ENCODE data around the gene PSMB7.

PSMB7 gene

DNA sequence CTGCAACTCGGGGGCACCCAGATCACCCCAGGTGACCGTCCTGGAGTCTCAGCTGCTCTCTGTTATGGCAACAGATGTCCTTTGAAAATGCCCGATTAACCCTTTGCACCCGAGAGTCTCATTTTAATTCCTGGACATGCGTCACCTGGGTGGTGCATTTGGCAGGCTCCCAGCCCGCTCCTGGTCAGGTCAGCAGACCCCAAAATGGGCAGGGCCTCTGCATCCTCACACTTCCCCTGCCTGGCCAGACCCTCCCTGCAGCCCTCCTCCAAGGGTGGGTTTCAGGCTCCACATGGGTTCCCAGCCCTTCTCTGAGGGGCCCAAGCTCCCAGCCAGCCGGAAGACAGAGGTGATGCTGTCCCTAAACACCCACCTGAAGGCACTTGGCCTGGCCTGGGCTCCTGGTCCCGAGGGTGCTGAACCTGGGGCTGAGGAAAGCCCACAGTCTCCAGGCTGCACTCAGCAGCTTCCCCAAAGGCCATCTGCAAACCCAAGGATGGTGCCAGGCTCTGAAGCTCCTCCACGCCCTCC lies 69.4 kb downstream of the PSMB7 start:
- Histone ChIP-seq H3K9ac (ENCODE audit: low read depth in 1 of 2, low read length in 2 of 2) (no peak overlapping the region), H3K4me3 (ENCODE audit: low read length in 2 of 2) (no peak overlapping the region), H3K27ac (ENCODE audit: low read depth in 2 of 2, low read length in 2 of 2) (no peak overlapping the region), H3K27me3 (ENCODE audit: control insufficient read depth in 2 of 2, insufficient read depth in 2 of 2, low read length in 2 of 2) (no peaks in the 10 kb centered on the region), H3K4me1 (ENCODE audit: control insufficient read depth in 2 of 2, insufficient read depth in 2 of 2, low read length in 2 of 2) (peaks cover 0 to 3% of the 10 kb centered on the region in 2 donors), H3K36me3 (ENCODE audit: control insufficient read depth in 2 of 2, insufficient read depth in 2 of 2, low read length in 2 of 2) (peaks cover 38 to 52% of the 10 kb centered on the region in 2 donors), H3K9me3 (ENCODE audit: control insufficient read depth in 2 of 2, low read length in 2 of 2) (no peaks in the 10 kb centered on the region)

DNA sequence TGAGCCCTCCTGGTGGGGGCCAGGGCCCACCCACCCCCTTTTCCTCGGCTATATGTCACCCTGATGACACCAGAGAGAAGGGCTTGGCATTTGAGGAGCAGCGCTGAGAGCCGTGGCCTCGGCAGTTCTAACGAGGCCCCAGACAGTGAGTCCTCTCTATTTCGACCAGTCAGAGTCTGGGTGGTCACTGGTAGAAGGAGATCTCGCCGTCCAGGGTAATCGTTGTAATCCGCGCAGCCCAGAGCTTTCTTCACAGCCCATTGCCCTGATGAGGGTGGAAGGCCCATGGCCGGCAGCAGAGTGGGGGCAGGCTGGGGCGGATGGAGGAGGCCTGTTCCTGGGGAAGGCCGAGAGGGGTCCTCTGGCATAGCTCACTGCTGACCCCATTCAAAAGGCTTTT lies 70.2 kb downstream of the PSMB7 start:
- Histone ChIP-seq H3K9ac (ENCODE audit: low read depth in 1 of 2, low read length in 2 of 2) (no peak overlapping the region), H3K36me3 (ENCODE audit: control insufficient read depth in 2 of 2, insufficient read depth in 2 of 2, low read length in 2 of 2) (peaks cover 32 to 45% of the 10 kb centered on the region in 2 donors), H3K9me3 (ENCODE audit: control insufficient read depth in 2 of 2, low read length in 2 of 2) (no peaks in the 10 kb centered on the region), H3K4me1 (ENCODE audit: control insufficient read depth in 2 of 2, insufficient read depth in 2 of 2, low read length in 2 of 2) (peaks cover 0 to 3% of the 10 kb centered on the region in 2 donors), H3K27ac (ENCODE audit: low read depth in 2 of 2, low read length in 2 of 2) (no peak overlapping the region), H3K4me3 (ENCODE audit: low read length in 2 of 2) (no peak overlapping the region), H3K27me3 (ENCODE audit: control insufficient read depth in 2 of 2, insufficient read depth in 2 of 2, low read length in 2 of 2) (no peaks in the 10 kb centered on the region)

DNA sequence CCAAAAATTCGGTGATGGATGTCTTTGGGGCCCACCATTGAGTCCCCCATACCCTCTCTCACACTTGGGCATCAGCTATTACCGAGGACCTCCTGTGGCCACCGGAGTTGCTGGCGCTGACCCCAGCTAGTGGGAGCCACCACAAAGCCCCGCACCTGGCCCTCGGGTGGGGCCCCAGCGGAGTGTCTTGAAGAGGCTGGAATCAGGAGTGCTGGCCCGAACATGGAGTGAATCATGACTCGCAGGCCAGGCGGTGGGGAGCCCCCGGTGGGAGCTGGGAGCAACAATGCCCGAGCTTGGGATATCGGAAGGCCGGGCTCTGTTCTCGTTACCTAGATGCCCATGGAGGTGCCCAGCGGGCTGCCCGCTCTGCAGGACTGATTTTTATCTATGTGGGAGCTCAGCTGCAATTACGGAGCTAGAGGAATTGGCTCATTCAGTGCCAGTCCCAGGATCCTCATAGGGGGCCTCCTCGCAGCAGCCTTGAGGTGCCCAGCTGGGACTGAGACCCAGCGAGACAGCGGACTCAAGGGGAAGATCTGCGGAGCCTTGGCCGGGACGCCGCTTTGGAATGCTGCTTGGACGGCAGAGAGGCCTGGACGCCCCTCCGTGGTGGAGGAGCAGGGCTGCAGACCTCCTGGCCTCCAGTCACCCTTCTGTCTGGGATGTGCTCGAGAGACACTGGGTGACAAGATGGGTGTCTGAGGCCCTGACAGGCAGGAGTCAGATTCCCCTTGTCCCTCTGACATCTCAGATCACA lies 70.8 kb downstream of the PSMB7 start:
- Histone ChIP-seq H3K9me3 (ENCODE audit: control insufficient read depth in 2 of 2, low read length in 2 of 2) (no peaks in the 10 kb centered on the region), H3K27ac (ENCODE audit: low read depth in 2 of 2, low read length in 2 of 2) (no peak overlapping the region), H3K27me3 (ENCODE audit: control insufficient read depth in 2 of 2, insufficient read depth in 2 of 2, low read length in 2 of 2) (no peaks in the 10 kb centered on the region), H3K36me3 (ENCODE audit: control insufficient read depth in 2 of 2, insufficient read depth in 2 of 2, low read length in 2 of 2) (peaks cover 32 to 41% of the 10 kb centered on the region in 2 donors), H3K4me1 (ENCODE audit: control insufficient read depth in 2 of 2, insufficient read depth in 2 of 2, low read length in 2 of 2) (peaks cover 0 to 3% of the 10 kb centered on the region in 2 donors), H3K4me3 (ENCODE audit: low read length in 2 of 2) (no peak overlapping the region), H3K9ac (ENCODE audit: low read depth in 1 of 2, low read length in 2 of 2) (no peak overlapping the region)

DNA sequence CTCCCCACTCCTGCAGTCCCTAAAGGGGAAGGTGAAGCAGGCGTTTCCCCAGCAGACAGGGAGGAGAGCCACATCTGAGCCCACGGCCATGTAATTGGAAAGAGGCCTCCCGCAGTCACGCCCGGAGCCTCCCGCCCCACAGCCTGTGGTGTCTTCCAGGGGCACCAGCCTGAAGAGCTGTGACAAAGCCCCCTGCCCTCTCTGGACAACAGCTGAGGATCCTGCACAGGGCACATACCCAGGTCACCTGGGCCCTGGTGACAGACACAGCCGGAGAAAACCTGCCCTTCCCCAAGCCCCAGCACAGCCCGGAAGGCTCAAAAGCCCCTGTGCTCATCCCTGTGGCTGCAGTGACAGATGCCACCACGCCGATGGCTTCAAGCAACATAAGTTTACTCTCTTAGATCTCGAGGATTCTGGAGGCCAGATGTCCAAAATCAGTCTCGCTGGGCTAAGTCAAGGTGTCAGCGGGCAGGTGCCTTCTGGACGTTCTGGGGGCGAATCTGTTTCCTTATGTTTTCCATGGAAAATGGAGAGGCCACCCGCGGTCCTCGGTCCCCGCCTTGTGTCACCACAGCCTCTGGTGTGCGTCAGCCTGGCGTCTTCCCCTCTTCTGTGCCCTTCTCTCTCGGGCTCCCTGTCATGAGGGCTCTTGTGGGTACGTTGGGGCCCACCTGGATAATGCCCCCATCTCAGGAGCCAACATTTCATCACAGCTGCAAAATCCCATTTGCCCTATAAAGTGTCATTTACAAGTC lies 71.5 kb downstream of the PSMB7 start:
- H3K27me3 ChIP-seq (ENCODE audit: control insufficient read depth in 2 of 2, insufficient read depth in 2 of 2, low read length in 2 of 2): no peaks in the 10 kb centered on the region
- H3K9me3 ChIP-seq (ENCODE audit: control insufficient read depth in 2 of 2, low read length in 2 of 2): no peaks in the 10 kb centered on the region
- H3K4me1 ChIP-seq (ENCODE audit: control insufficient read depth in 2 of 2, insufficient read depth in 2 of 2, low read length in 2 of 2): peaks cover 0 to 3% of the 10 kb centered on the region in 2 donors
- peak overlapping the region in 1 of 2 donors; percentile 14 for H3K4me3 ChIP-seq (ENCODE audit: low read length in 2 of 2)
- H3K9ac ChIP-seq (ENCODE audit: low read depth in 1 of 2, low read length in 2 of 2): no peak overlapping the region
- no peak overlapping the region for H3K27ac ChIP-seq (ENCODE audit: low read depth in 2 of 2, low read length in 2 of 2)
- peaks cover 26 to 39% of the 10 kb centered on the region in 2 donors for H3K36me3 ChIP-seq (ENCODE audit: control insufficient read depth in 2 of 2, insufficient read depth in 2 of 2, low read length in 2 of 2)

DNA sequence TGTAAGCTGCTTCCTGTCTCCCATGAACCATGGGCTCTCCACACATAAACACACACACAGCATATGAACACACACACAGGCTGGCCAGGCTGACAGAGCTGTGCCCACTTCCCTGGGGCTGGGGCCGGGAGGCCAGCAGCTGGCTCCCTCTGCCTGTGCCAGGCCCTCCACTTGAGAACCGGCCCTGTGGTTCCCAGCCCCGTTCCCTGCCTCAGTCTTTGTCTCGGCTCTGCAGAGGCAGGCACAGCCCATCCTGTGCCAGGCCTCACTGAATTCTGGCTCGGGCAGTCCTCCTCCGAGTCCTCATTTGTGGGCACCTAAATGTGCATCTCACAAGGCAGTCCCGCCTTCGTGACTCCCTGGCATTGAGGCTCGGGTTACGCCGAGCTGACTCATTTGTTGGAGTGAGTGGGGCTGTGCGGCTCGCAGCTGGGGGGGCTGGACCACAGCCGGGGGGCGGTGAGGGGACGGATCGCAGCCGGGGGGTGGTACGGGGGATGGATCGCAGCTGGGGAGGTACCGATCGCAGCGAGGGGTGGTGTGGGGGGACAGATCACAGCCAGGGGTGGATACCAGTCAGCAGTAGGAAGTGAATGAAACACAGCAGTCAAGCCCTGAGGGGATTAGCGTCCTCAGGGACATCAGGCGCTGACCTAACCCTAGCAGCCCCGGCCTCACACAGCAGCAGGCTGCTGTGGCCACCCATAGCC lies 72.3 kb downstream of the PSMB7 start:
- no peaks in the 10 kb centered on the region for H3K27me3 ChIP-seq (ENCODE audit: control insufficient read depth in 2 of 2, insufficient read depth in 2 of 2, low read length in 2 of 2)

DNA sequence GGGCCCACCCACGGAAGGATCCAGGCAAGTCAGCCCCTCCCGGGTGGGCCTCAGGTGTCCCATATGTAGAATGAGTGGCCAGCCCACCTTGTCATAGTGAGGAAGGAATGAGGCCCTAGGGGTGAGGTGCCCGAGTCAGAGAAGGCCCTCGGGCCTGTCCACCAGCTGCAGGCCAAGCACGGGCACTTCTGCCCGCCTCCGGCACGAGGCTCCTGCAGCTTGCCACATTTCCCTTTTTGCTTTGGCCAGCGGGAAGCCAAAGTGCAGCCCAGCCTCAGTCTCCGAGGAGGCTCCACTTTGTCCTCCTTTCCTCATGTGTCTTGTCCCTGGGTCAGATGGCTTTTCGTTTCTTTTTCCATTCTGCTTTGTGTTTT lies 72.9 kb downstream of the PSMB7 start:
- Histone ChIP-seq H3K36me3 (ENCODE audit: control insufficient read depth in 2 of 2, insufficient read depth in 2 of 2, low read length in 2 of 2) (peaks cover 22 to 32% of the 10 kb centered on the region in 2 donors), H3K4me1 (ENCODE audit: control insufficient read depth in 2 of 2, insufficient read depth in 2 of 2, low read length in 2 of 2) (peaks cover 0 to 3% of the 10 kb centered on the region in 2 donors)

More for the DNA sequence above, 72.3 kb downstream of the PSMB7 start:
- peak overlapping the region in 1 of 2 donors; percentile 29 for H3K27ac ChIP-seq (ENCODE audit: low read depth in 2 of 2, low read length in 2 of 2)
- no peaks in the 10 kb centered on the region for H3K9me3 ChIP-seq (ENCODE audit: control insufficient read depth in 2 of 2, low read length in 2 of 2)
- H3K4me1 ChIP-seq (ENCODE audit: control insufficient read depth in 2 of 2, insufficient read depth in 2 of 2, low read length in 2 of 2): peaks cover 0 to 3% of the 10 kb centered on the region in 2 donors
- H3K9ac ChIP-seq (ENCODE audit: low read depth in 1 of 2, low read length in 2 of 2): no peak overlapping the region
- H3K36me3 ChIP-seq (ENCODE audit: control insufficient read depth in 2 of 2, insufficient read depth in 2 of 2, low read length in 2 of 2): peaks cover 23 to 32% of the 10 kb centered on the region in 2 donors
- H3K4me3 ChIP-seq (ENCODE audit: low read length in 2 of 2): peak overlapping the region in 1 of 2 donors; percentile 14

DNA sequence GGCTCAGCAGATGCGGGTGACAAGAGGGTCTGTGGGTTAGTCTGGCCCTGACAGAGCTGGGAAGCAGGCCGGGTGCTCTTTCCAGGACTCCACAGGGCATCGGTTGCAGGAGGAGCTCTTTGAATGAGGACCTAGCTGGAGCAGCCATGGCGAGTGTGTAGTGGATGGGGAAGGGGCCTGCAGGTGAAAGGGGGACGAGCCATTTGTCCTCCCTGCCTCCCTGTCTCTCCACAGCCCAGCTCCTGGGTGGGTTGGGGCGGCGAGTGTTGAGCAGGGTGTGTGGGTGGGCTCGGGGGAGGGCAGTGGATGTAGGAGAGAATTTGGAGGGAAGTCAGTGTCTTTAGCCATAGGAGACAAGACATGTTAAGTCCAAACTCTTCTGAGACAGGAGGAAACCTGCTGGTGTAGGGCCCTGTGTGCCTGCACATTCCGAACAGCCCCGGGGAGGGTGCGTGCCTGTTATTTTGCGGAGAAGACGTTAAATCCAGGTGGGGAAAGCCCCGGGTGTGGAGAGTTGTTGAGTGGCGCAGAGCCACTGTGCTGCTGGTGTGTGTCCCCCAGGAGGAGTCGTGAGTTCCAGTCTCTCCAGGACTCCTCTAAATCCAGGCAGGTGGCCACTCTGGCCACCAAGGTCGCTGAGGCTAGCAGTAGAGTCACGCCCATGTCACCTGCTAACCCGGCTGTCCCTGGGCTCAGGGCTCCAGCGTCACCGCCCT lies 73.6 kb downstream of the PSMB7 start:
- Histone ChIP-seq H3K4me1 (ENCODE audit: control insufficient read depth in 2 of 2, insufficient read depth in 2 of 2, low read length in 2 of 2) (peaks cover 0 to 3% of the 10 kb centered on the region in 2 donors), H3K27ac (ENCODE audit: low read depth in 2 of 2, low read length in 2 of 2) (no peak overlapping the region), H3K9me3 (ENCODE audit: control insufficient read depth in 2 of 2, low read length in 2 of 2) (peaks cover 0 to 4% of the 10 kb centered on the region in 2 donors), H3K9ac (ENCODE audit: low read depth in 1 of 2, low read length in 2 of 2) (no peak overlapping the region), H3K27me3 (ENCODE audit: control insufficient read depth in 2 of 2, insufficient read depth in 2 of 2, low read length in 2 of 2) (no peaks in the 10 kb centered on the region), H3K36me3 (ENCODE audit: control insufficient read depth in 2 of 2, insufficient read depth in 2 of 2, low read length in 2 of 2) (peaks cover 22 to 33% of the 10 kb centered on the region in 2 donors), H3K4me3 (ENCODE audit: low read length in 2 of 2) (no peak overlapping the region)

More for the DNA sequence above, 72.9 kb downstream of the PSMB7 start:
- Histone ChIP-seq H3K9ac (ENCODE audit: low read depth in 1 of 2, low read length in 2 of 2) (no peak overlapping the region), H3K9me3 (ENCODE audit: control insufficient read depth in 2 of 2, low read length in 2 of 2) (peaks cover 0 to 4% of the 10 kb centered on the region in 2 donors), H3K4me3 (ENCODE audit: low read length in 2 of 2) (no peak overlapping the region), H3K27me3 (ENCODE audit: control insufficient read depth in 2 of 2, insufficient read depth in 2 of 2, low read length in 2 of 2) (no peaks in the 10 kb centered on the region), H3K27ac (ENCODE audit: low read depth in 2 of 2, low read length in 2 of 2) (peak overlapping the region in 1 of 2 donors; percentile 29)

DNA sequence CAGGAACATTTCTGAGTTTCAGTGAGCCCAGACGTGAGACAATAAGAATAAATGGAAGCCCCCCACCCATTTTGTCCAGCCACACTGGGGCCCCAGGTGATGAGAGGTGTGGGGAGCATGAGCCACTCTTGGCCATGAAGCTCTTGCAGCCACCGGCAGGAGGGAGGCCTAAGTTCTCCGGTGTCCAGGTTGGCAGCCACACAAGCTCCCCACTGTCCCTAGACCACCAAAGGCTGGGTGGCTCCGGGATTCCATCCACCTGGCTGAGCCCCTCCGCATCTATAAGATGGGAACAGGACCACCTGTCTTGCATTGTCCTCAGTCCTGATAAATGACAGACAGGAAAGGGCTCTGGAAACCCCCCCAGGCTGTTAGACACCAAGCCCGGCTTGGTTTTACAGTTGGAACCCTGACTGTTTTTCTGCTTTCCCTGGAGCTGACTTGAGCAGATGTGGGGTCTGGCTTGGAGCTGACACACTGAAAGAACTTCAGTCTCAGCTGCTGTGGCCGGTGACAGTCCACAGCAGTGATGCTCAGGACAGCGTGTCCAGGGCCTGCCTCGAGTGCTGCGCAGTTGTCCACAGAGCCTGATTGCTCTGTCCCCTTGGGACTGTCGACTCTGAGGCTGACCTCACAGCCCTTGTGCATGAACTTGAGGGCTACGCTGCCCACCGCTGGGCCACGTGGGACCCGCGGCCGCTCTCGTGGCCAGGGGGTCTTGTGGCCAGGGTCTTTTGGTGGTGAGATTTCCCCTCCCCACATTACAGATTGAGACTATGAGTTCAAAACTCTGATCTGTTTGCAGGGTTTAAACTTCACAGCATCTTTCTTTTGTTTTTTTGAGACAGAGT lies 74.8 kb downstream of the PSMB7 start:
- Histone ChIP-seq H3K4me1 (ENCODE audit: control insufficient read depth in 2 of 2, insufficient read depth in 2 of 2, low read length in 2 of 2) (peaks cover 0 to 3% of the 10 kb centered on the region in 2 donors), H3K9me3 (ENCODE audit: control insufficient read depth in 2 of 2, low read length in 2 of 2) (peaks cover 0 to 4% of the 10 kb centered on the region in 2 donors), H3K9ac (ENCODE audit: low read depth in 1 of 2, low read length in 2 of 2) (no peak overlapping the region), H3K27me3 (ENCODE audit: control insufficient read depth in 2 of 2, insufficient read depth in 2 of 2, low read length in 2 of 2) (no peaks in the 10 kb centered on the region), H3K27ac (ENCODE audit: low read depth in 2 of 2, low read length in 2 of 2) (no peak overlapping the region), H3K36me3 (ENCODE audit: control insufficient read depth in 2 of 2, insufficient read depth in 2 of 2, low read length in 2 of 2) (peaks cover 18 to 26% of the 10 kb centered on the region in 2 donors), H3K4me3 (ENCODE audit: low read length in 2 of 2) (no peak overlapping the region)
